ENCODE results near the gene LDLRAD3. TPM values are rescaled to one million over a fixed set of nuclear protein-coding genes. Genes with fewer than 3 reads are reported as not detected.

LDLRAD3 gene
- total RNA-seq, 4 donors from 2014 or later, result 19.4 to 49.5 (median 31.0) TPM

- no peak overlapping the region for H3K27ac ChIP-seq
Measured at GRCh38 chr11:36214976-36215692, 271.3 kb downstream of the LDLRAD3 start.

GRCh38 chr11:36215693-36216060 lies 271.8 kb downstream of the LDLRAD3 start:
- Histone ChIP-seq H3K4me3 (no peak overlapping the region), H3K27ac (no peak overlapping the region), H3K4me1 (no peaks in the 10 kb centered on the region), H3K27me3 (no peaks in the 10 kb centered on the region), H3K9me3 (peaks cover 0 to 30% (median 3%) of the 10 kb centered on the region in 4 donors), H3K36me3 (peaks cover 0 to 17% (median 0%) of the 10 kb centered on the region in 3 donors)
- TF ChIP-seq POLR2A (IDR thresholded peaks at IDR 0.05), result no peak
- TF ChIP-seq, protein P1, sequence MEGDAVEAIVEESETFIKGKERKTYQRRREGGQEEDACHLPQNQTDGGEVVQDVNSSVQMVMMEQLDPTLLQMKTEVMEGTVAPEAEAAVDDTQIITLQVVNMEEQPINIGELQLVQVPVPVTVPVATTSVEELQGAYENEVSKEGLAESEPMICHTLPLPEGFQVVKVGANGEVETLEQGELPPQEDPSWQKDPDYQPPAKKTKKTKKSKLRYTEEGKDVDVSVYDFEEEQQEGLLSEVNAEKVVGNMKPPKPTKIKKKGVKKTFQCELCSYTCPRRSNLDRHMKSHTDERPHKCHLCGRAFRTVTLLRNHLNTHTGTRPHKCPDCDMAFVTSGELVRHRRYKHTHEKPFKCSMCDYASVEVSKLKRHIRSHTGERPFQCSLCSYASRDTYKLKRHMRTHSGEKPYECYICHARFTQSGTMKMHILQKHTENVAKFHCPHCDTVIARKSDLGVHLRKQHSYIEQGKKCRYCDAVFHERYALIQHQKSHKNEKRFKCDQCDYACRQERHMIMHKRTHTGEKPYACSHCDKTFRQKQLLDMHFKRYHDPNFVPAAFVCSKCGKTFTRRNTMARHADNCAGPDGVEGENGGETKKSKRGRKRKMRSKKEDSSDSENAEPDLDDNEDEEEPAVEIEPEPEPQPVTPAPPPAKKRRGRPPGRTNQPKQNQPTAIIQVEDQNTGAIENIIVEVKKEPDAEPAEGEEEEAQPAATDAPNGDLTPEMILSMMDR (IDR thresholded peaks at IDR 0.05), result no peak
- TF ChIP-seq EP300 (IDR thresholded peaks at IDR 0.05), result no peak
- no peak for DNase-seq (ENCODE audit: low spot score in 2 of 2)
- WGBS, 2 donors, result 63 to 69% methylated on average over 5 to 7 of the region's 7 CpGs

More at GRCh38 chr11:36214976-36215692, 271.3 kb downstream of the LDLRAD3 start:
- H3K4me3 ChIP-seq, result no peak overlapping the region
- no peak for DNase-seq (ENCODE audit: low spot score in 2 of 2)
- H3K9me3 ChIP-seq, result peaks cover 0 to 24% (median 3%) of the 10 kb centered on the region in 4 donors
- H3K4me1 ChIP-seq, result no peaks in the 10 kb centered on the region
- WGBS, 2 donors, result 59 to 74% methylated on average over 13 of the region's 13 CpGs
- H3K27me3 ChIP-seq, result no peaks in the 10 kb centered on the region
- H3K36me3 ChIP-seq, result peaks cover 0 to 17% (median 0%) of the 10 kb centered on the region in 3 donors
- TF ChIP-seq, protein P1 (IDR thresholded peaks at IDR 0.05), result no peak
- TF ChIP-seq EP300 (IDR thresholded peaks at IDR 0.05) (no peak), POLR2A (IDR thresholded peaks at IDR 0.05) (no peak)

GRCh38 chr11:36216061-36216615 lies 272.3 kb downstream of the LDLRAD3 start:
- TF ChIP-seq POLR2A (IDR thresholded peaks at IDR 0.05) (no peak), EP300 (IDR thresholded peaks at IDR 0.05) (no peak)
- WGBS, 2 donors, result 89 to 93% methylated on average over 3 of the region's 3 CpGs

GRCh38 chr11:36218283-36218921 lies 274.5 kb downstream of the LDLRAD3 start:
- Histone ChIP-seq H3K36me3 (peaks cover 0 to 17% (median 0%) of the 10 kb centered on the region in 3 donors), H3K27me3 (no peaks in the 10 kb centered on the region)

More at GRCh38 chr11:36216061-36216615, 272.3 kb downstream of the LDLRAD3 start:
- no peak for DNase-seq (ENCODE audit: low spot score in 2 of 2)
- no peaks in the 10 kb centered on the region for H3K4me1 ChIP-seq
- peaks cover 0 to 33% (median 3%) of the 10 kb centered on the region in 4 donors for H3K9me3 ChIP-seq
- H3K4me3 ChIP-seq, result no peak overlapping the region
- H3K27me3 ChIP-seq, result no peaks in the 10 kb centered on the region
- peaks cover 0 to 17% (median 0%) of the 10 kb centered on the region in 3 donors for H3K36me3 ChIP-seq
- H3K27ac ChIP-seq, result no peak overlapping the region

DNA sequence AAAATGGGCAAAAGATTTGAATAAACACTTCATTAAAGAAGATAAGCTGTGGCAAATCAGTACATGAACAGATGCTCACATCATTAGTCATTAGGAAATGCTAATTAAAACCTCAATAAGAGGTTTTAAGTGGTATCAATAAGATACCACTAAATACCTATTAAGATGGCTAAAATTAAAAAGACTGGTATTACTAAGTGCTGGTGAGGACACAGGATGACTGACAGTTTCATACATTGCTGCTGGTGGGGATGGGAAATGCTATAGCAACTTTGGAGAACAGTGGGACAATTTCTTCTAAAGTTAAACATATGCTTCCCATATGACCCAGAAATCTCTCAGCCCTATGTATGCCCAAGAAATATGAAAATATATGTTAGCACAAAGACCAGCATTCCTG lies 276.1 kb downstream of the LDLRAD3 start:
- Histone ChIP-seq H3K4me1 (no peaks in the 10 kb centered on the region), H3K4me3 (no peak overlapping the region), H3K27me3 (no peaks in the 10 kb centered on the region), H3K9me3 (peaks cover 0 to 33% (median 3%) of the 10 kb centered on the region in 4 donors), H3K36me3 (peaks cover 0 to 17% (median 0%) of the 10 kb centered on the region in 3 donors), H3K27ac (no peak overlapping the region)
- DNase-seq (ENCODE audit: low spot score in 2 of 2), result no peak
- TF ChIP-seq, protein P1 (IDR thresholded peaks at IDR 0.05), result no peak
- TF ChIP-seq EP300 (IDR thresholded peaks at IDR 0.05) (no peak), POLR2A (IDR thresholded peaks at IDR 0.05) (no peak)

More at GRCh38 chr11:36218283-36218921, 274.5 kb downstream of the LDLRAD3 start:
- 91 to 96% methylated on average over 4 of the region's 4 CpGs for WGBS, 2 donors
- no peak overlapping the region for H3K27ac ChIP-seq
- H3K4me1 ChIP-seq, result no peaks in the 10 kb centered on the region
- TF ChIP-seq, protein P1 (IDR thresholded peaks at IDR 0.05), result no peak
- TF ChIP-seq POLR2A (IDR thresholded peaks at IDR 0.05), result no peak
- TF ChIP-seq EP300 (IDR thresholded peaks at IDR 0.05), result no peak
- DNase-seq (ENCODE audit: low spot score in 2 of 2), result no peak
- no peak overlapping the region for H3K4me3 ChIP-seq
- H3K9me3 ChIP-seq, result peaks cover 0 to 33% (median 3%) of the 10 kb centered on the region in 4 donors
